Immature natural killer cell (primary cell): ENCODE data around the gene TAF4B. TPM values are rescaled to one million over a fixed set of nuclear protein-coding genes. Genes with fewer than 3 reads are reported as not detected.
"Not testable (repeated sequence)": the region's sequence is repeated elsewhere in the genome, so short reads cannot be mapped to it uniquely, and the experiment has no call there.

ENCODE experiments used
- DNase-seq, 3 donors: peaks; one replicate each; pipeline ENCODE4 v3.0.0; 2022; ENCODE audit warnings: mixed read lengths in 1 of 3
- H3K27ac Mint-ChIP-seq, 6 donors: one replicate each; pipeline ENCODE4 v1.8.0; 2020; ENCODE audit warnings: mixed read lengths in 6 of 6, mild to moderate bottlenecking in 5 of 6, inconsistent platforms in 4 of 6, moderate library complexity in 3 of 6
- H3K27me3 Mint-ChIP-seq, 3 donors: one replicate each; pipeline ENCODE4 v1.8.0; 2020 to 2021; ENCODE audit warnings: low read depth in 3 of 3, mild to moderate bottlenecking in 3 of 3, mixed read lengths in 3 of 3, moderate library complexity in 3 of 3, inconsistent platforms in 1 of 3
- H3K36me3 Mint-ChIP-seq, 3 donors: one replicate each; pipeline ENCODE4 v1.8.0; 2020; ENCODE audit warnings: mixed read lengths in 3 of 3, inconsistent platforms in 2 of 3, mild to moderate bottlenecking in 2 of 3
- H3K4me1 Mint-ChIP-seq, 2 donors: one replicate each; pipeline ENCODE4 v1.8.0; 2020; ENCODE audit warnings: inconsistent platforms in 2 of 2, mild to moderate bottlenecking in 2 of 2, mixed read lengths in 2 of 2, moderate library complexity in 1 of 2
- H3K4me3 Mint-ChIP-seq, 5 donors: one replicate each; pipeline ENCODE4 v1.8.0; 2020; ENCODE audit warnings: mild to moderate bottlenecking in 5 of 5, mixed read lengths in 5 of 5, inconsistent platforms in 3 of 5, moderate library complexity in 3 of 5
- H3K9me3 Mint-ChIP-seq, 6 donors: one replicate each; pipeline ENCODE4 v1.8.0; 2020; ENCODE audit warnings: mild to moderate bottlenecking in 6 of 6, mixed read lengths in 6 of 6, inconsistent platforms in 4 of 6, moderate library complexity in 3 of 6
- polyA plus RNA-seq, 3 donors: library from polyadenylated mRNA; unstranded; fragments of 300-500 nt; fragmentation: Illumina TruSeq; gene quantifications; one replicate each; pipeline ENCODE4 v1.2.3, GENCODE V29; 2021

TAF4B gene
- polyA plus RNA-seq, 3 donors from 2014 or later, result 1.0 to 2.4 (median 1.1) TPM

DNA sequence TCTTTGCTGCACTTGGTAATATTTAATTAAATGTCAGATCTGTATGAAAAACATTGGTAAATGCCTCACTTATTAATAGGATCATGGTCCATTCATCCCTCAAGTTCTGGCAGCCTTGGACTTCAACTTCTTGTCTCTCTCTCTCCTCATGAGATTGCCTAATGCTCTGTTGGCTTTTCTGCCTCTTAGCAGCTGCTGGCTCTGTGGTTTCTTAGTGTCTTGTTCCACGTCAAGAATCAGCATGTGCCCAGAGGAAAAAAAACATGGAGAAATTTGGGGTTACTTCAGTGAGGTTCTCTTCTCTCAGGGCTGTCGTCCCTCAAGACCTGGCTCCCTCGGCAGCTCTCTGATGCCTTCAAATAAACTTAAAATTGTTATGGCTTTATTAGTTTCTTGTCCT is 75.4 kb downstream of the TAF4B start:
- no peak overlapping the region for H3K27ac Mint-ChIP-seq
- peaks cover 0 to 1% (median 0%) of the 10 kb centered on the region in 3 donors for H3K27me3 Mint-ChIP-seq
- no peaks in the 10 kb centered on the region for H3K4me1 Mint-ChIP-seq
- H3K36me3 Mint-ChIP-seq, result no peaks in the 10 kb centered on the region
- H3K4me3 Mint-ChIP-seq, result no peak overlapping the region
- DNase-seq, result no peak
- peaks cover 0 to 2% (median 0%) of the 10 kb centered on the region in 6 donors for H3K9me3 Mint-ChIP-seq

DNA sequence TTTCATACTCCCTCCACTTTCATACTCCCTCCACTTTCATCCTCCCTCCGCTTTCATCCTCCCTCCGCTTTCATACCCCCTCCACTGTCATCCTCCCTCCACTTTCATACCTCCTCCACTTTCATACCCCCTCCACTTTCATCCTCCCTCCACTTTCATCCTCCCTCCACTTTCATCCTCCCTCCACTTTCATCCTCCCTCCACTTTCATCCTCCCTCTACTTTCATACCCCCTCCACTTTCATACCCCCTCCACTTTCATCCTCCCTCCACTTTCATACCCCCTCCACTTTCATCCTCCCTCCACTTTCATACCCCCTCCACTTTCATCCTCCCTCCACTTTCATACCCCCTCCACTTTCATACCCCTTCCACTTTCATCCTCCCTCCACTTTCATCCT is 77.0 kb downstream of the TAF4B start:
- H3K9me3 Mint-ChIP-seq, H3K27ac Mint-ChIP-seq, H3K27me3 Mint-ChIP-seq, H3K36me3 Mint-ChIP-seq, H3K4me1 Mint-ChIP-seq, H3K4me3 Mint-ChIP-seq, DNase-seq: not testable (repeated sequence)

DNA sequence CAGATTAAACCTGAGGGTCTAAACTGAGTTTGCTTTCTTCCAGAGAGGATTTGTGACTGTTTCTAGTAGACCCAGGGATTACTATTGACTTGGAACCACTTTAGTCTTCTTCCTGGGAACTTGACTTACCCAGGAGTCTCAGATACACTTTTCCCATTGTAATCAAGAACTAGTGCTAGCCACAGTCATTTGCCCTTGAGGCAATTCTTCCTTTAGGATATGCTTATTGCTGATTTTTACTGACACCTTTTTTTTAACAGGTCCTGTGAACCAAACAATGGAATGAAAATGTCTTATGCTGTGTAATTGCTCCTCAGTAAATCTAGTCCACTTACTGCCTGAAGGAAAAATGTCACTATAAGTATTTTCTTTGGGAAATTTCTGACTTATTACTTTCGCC is 78.3 kb downstream of the TAF4B start:
- no peak for DNase-seq
- H3K27ac Mint-ChIP-seq, result no peak overlapping the region
- H3K27me3 Mint-ChIP-seq, result peaks cover 1 to 4% (median 2%) of the 10 kb centered on the region in 3 donors
- no peaks in the 10 kb centered on the region for H3K4me1 Mint-ChIP-seq
- no peak overlapping the region for H3K4me3 Mint-ChIP-seq
- no peaks in the 10 kb centered on the region for H3K9me3 Mint-ChIP-seq
- H3K36me3 Mint-ChIP-seq, result no peaks in the 10 kb centered on the region

DNA sequence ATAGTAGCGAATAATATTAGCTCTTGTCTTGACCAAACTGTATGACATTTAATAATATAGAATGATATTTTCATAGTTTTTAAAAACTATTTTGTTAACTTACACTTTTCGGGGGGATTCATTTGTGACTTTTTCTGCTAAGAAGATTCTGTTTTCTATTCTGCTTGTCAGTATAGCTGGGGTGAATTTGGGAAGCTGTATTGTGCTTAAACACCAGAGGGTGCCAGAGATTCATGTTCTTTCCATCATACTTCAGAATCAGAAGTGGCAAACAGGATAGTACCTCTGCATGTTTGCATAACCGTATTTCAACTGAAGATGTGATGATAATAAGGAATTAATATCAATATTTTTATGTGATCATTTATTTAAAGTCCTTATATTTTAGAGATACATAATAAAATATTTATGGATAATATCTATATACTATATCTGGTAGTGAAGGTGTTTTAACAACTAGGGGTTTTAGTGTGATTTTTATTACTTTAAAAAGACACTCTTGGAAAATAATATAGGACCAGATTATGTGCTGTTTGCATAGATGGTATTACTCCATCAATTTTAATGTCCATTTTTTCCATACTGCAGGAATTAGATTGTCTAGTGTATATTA is 81.0 kb downstream of the TAF4B start:
- peaks cover 0 to 4% (median 2%) of the 10 kb centered on the region in 3 donors for H3K27me3 Mint-ChIP-seq
- peaks cover 0 to 4% (median 0%) of the 10 kb centered on the region in 3 donors for H3K36me3 Mint-ChIP-seq
- H3K4me3 Mint-ChIP-seq, result no peak overlapping the region
- no peaks in the 10 kb centered on the region for H3K4me1 Mint-ChIP-seq
- H3K9me3 Mint-ChIP-seq, result peaks cover 0 to 2% (median 0%) of the 10 kb centered on the region in 6 donors
- no peak overlapping the region for H3K27ac Mint-ChIP-seq
- DNase-seq, result no peak

DNA sequence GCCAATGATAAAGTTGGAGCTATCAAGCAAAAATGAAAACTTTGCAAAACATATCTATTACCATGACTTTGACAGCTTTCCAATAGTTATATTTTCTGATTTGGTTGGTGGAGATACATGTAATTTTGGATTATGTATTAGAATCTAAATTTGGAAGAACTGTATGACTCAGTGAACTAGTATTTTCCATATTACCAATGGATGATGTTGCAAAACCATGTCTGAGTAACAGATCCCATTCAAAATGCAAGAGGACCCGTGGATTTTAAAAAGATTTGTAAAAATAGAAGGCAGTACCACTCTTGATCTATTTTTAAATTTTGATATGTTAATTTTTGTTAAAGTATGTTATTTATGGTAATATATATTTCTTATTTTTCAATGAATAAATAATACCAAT is 83.0 kb downstream of the TAF4B start:
- no peaks in the 10 kb centered on the region for H3K4me1 Mint-ChIP-seq
- no peak overlapping the region for H3K27ac Mint-ChIP-seq
- H3K27me3 Mint-ChIP-seq, result peaks cover 0 to 4% (median 2%) of the 10 kb centered on the region in 3 donors
- no peak overlapping the region for H3K4me3 Mint-ChIP-seq
- peaks cover 0 to 4% (median 0%) of the 10 kb centered on the region in 3 donors for H3K36me3 Mint-ChIP-seq
- peaks cover 0 to 2% (median 0%) of the 10 kb centered on the region in 6 donors for H3K9me3 Mint-ChIP-seq
- no peak for DNase-seq

DNA sequence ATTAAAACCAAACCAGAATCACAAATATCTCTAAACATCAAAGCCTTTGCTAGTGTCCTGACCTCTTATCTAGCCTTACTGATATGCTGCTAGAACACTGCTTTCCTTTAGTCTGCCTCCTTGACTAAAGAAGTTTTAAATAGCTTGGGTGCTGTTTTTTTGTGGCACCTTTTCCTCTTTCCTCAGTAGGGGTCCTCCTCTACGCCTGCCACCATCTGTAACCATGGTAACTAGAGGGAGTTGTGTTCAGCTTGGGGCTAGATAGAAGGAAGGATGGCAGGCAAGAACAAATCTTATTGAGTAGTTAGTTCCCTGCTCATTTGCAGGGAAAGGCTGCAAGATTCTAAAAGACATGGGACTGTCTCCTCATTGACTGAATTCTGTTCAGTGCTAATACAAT is 86.0 kb downstream of the TAF4B start:
- Mint-ChIP-seq H3K27me3 (peaks cover 0 to 4% (median 2%) of the 10 kb centered on the region in 3 donors), H3K9me3 (peaks cover 0 to 2% (median 0%) of the 10 kb centered on the region in 6 donors), H3K36me3 (peaks cover 0 to 4% (median 0%) of the 10 kb centered on the region in 3 donors), H3K4me3 (no peak overlapping the region), H3K4me1 (no peaks in the 10 kb centered on the region), H3K27ac (no peak overlapping the region)
- no peak for DNase-seq

DNA sequence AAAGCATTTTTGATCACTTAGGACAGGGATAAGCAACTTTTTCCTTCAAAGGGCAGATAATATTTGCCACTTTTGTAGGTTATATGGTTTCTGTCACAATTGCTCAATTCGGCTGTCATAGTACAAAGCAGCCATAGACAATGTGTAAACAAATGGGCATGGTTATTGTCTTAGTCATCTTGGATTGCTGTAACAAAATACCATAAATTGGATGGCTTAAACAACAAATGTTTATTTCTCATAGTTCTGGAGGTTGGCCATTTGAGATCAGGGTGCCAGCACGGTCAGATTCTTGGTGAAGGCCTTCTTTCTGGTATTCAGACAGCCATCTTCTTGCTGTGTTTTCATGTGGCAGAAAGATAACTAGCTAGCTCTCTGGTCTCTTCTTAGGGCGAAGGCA is 91.2 kb downstream of the TAF4B start:
- no peaks in the 10 kb centered on the region for H3K36me3 Mint-ChIP-seq

DNA sequence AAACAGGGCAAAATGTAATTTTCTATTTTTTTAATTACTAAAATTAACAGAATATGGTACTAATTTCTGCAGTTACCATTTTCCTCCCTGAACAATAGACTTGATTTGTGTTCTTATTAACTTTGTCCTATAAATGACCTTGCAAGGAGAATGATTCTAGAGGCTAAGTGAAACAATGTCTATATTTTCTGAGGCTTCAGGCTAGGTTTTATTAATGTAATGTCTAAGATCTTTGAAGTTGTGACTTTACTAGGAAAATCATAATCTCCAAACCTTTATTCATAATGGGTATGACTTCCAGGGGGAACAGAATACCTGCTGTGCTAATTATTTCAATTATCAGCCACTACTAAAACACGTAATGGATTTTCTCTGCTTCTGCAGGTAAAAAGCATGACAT is 94.4 kb downstream of the TAF4B start:
- no peaks in the 10 kb centered on the region for H3K9me3 Mint-ChIP-seq
- H3K36me3 Mint-ChIP-seq, result peaks cover 0 to 4% (median 0%) of the 10 kb centered on the region in 3 donors
- H3K4me3 Mint-ChIP-seq, result no peak overlapping the region
- peaks cover 0 to 2% (median 0%) of the 10 kb centered on the region in 3 donors for H3K27me3 Mint-ChIP-seq
- no peak for DNase-seq
- no peaks in the 10 kb centered on the region for H3K4me1 Mint-ChIP-seq
- H3K27ac Mint-ChIP-seq, result no peak overlapping the region

More for the DNA sequence above, 91.2 kb downstream of the TAF4B start:
- H3K4me3 Mint-ChIP-seq, result no peak overlapping the region
- no peaks in the 10 kb centered on the region for H3K27me3 Mint-ChIP-seq
- H3K27ac Mint-ChIP-seq, result no peak overlapping the region
- H3K9me3 Mint-ChIP-seq, result no peaks in the 10 kb centered on the region
- DNase-seq, result no peak
- H3K4me1 Mint-ChIP-seq, result no peaks in the 10 kb centered on the region

DNA sequence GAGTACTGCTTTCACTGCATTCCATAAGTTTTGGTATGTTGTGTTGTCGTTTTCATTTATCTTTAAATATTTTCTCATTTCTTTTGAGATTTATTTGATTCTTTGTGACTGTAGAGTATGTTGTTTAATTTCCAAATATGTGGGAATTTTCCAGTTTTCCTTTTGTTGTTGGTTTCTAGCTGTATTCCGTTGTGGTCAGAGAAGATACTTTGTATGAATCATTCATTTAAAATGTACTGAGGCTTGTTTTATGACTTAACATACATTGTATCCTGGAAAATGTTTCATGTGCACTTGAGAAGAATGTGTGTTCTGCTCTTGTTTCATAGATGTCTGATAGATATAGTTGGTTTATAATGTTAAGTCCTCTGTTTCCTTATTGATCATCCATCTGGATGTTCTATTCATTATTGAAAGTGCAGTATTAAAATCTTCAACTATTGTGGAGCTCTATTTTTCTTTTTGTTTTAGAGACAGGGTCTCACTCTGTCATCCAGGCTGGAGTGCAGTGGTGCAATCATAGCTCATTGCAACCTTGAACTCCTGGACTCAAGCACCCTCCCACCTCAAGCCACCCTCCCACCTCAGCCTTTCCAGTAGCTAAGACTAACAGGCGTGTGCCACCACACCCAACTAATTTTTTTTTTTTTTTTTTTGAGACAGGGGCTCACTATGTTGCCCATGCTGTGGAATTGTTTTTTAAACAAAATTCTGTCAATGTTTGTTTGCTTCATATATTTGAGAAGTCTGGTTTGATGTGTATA is 96.8 kb downstream of the TAF4B start:
- Mint-ChIP-seq H3K9me3 (no peaks in the 10 kb centered on the region), H3K27ac (no peak overlapping the region), H3K27me3 (peaks cover 0 to 2% (median 0%) of the 10 kb centered on the region in 3 donors), H3K36me3 (peaks cover 0 to 4% (median 0%) of the 10 kb centered on the region in 3 donors), H3K4me3 (no peak overlapping the region), H3K4me1 (no peaks in the 10 kb centered on the region)
- no peak for DNase-seq

DNA sequence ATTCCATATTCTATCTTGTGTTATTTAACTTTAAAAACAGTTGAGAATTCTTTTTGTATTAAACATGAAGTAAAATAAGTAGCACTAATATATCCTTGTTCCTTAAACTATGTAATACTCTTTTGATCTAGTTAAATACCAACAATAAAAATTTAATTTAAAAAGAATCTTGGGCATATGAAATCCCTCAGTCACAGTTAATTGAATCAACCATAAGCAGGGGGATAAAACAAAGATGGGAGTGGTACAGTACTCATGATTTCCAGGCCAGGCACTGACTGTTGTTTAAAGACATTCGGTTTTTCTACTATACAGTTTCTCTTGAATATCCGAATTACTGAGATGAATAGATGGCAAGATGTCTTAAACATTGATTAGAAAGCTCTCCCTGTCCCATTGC is 99.5 kb downstream of the TAF4B start:
- no peak overlapping the region for H3K27ac Mint-ChIP-seq
- H3K4me1 Mint-ChIP-seq, result no peaks in the 10 kb centered on the region
- no peak overlapping the region for H3K4me3 Mint-ChIP-seq
- peaks cover 0 to 4% (median 0%) of the 10 kb centered on the region in 3 donors for H3K36me3 Mint-ChIP-seq
- H3K9me3 Mint-ChIP-seq, result no peaks in the 10 kb centered on the region
- DNase-seq, result no peak
- peaks cover 0 to 2% (median 0%) of the 10 kb centered on the region in 3 donors for H3K27me3 Mint-ChIP-seq

DNA sequence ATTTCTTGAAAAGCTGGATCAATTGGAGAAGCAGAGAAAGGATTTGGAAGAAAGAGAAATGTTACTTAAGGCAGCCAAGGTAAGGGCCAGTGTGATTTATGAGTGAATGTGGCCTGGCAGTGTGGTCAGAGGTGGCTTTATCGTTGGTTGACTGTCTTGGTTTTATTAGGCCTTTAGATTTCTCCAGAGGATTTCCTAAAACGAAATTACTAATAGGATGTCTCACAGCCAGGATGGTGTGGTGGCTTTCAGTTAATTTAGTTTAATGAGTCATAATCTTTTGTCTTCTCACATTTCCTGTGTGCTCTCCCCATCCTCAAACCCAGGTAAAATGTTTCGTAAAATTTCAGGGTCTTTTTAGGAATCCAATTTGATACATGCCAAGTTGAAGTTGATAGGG is 100.8 kb downstream of the TAF4B start:
- peaks cover 0 to 4% (median 0%) of the 10 kb centered on the region in 3 donors for H3K36me3 Mint-ChIP-seq
- H3K4me3 Mint-ChIP-seq, result no peak overlapping the region
- no peaks in the 10 kb centered on the region for H3K4me1 Mint-ChIP-seq
- no peak overlapping the region for H3K27ac Mint-ChIP-seq
- peaks cover 0 to 2% (median 0%) of the 10 kb centered on the region in 3 donors for H3K27me3 Mint-ChIP-seq
- H3K9me3 Mint-ChIP-seq, result no peaks in the 10 kb centered on the region
- no peak for DNase-seq

DNA sequence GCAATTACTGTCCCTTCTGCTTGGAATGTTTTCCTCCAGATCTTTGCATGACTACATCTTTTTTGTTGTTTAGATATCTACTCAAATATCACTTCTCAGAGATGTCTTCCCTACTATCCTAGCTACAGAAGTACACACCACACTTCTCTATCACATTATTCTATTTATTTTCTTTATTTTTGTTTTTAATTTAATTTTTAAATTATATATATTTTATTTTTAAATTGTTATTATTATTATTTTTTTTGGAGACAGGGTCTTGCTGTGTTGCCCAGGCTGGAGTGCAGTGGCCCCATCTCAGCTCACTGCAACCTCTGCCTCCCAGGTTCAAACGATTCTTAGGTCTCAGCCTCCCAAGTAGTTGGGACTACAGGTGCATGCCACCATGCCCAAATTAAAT is 106.7 kb downstream of the TAF4B start:
- Mint-ChIP-seq H3K9me3 (no peaks in the 10 kb centered on the region), H3K27me3 (no peaks in the 10 kb centered on the region), H3K4me1 (no peaks in the 10 kb centered on the region), H3K36me3 (no peaks in the 10 kb centered on the region), H3K27ac (no peak overlapping the region), H3K4me3 (no peak overlapping the region)
- no peak for DNase-seq

DNA sequence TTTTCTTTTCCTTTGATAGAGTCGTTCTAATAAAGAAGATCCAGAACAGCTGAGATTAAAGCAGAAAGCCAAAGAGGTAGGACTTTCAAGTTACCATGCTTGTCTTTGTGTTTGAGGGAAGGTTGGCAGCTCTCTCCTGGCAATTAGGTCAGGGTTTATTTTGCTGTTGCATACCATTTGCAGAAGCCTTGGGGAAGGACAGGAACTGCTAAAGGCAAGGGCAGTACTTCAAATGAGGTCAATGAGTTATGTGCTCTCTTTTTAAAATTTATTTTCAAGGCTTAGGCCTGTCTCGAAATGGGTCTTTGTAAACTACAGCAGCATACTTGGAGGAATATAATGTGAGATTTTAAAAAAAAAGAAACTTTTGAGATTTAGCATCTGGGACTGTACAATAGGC is 108.9 kb downstream of the TAF4B start:
- DNase-seq, result no peak
- H3K4me3 Mint-ChIP-seq, result no peak overlapping the region
- no peak overlapping the region for H3K27ac Mint-ChIP-seq
- H3K27me3 Mint-ChIP-seq, result peaks cover 0 to 2% (median 0%) of the 10 kb centered on the region in 3 donors
- no peaks in the 10 kb centered on the region for H3K4me1 Mint-ChIP-seq
- no peaks in the 10 kb centered on the region for H3K9me3 Mint-ChIP-seq
- no peaks in the 10 kb centered on the region for H3K36me3 Mint-ChIP-seq

DNA sequence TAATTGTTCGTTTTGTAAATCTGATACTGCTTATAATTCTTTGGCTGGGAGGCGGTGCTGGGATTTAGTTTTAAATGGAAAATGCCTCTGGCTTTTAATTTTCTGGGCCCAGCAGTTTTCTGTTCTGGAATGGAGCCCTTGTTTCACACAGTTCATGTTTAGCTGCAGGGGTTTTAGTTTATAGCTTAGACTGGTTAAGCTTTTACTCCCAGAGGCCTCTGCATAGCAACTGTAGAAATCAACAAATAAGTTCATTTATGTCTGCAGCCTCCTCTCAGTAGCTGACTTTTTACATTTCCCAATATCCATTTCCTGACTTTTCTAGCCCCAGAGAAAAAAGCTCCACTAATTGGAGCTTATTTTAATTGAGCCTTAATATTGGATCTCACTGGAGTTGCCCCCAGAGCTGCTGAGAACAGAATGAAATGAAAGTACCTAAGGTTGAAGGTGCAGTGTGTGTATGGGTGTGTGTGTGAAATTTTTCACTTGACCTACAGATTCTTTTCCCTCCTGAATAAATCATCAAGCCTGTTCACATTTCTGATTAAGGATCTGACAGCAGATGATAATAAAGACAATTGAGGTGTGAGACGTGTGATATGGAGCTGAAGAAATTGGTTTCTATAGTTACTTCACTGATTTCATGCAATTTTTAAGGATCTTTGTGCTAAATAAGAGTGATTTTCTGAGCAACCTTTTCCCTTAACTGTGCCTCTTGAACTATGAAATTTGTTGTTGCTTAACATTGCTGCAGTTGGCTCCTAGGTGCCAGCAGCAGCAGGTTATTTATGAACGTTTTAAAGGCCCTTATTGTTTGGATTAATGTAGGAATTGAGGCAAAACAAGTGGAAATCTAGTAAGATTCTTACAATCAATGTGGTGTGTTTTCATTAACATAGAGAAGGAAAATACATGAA is 109.6 kb downstream of the TAF4B start:
- no peak for DNase-seq
- H3K27ac Mint-ChIP-seq, result no peak overlapping the region

More for the DNA sequence above, 109.6 kb downstream of the TAF4B start:
- Mint-ChIP-seq H3K4me1 (no peaks in the 10 kb centered on the region), H3K36me3 (no peaks in the 10 kb centered on the region), H3K9me3 (no peaks in the 10 kb centered on the region), H3K4me3 (no peak overlapping the region), H3K27me3 (peaks cover 0 to 2% (median 0%) of the 10 kb centered on the region in 3 donors)
